Endothelial cell (in vitro differentiated cells): ENCODE results near the gene DEFB131B. TPM values are rescaled to one million over a fixed set of nuclear protein-coding genes. Genes with fewer than 3 reads are reported as not detected.
"Not testable (repeated sequence)": the region's sequence is repeated elsewhere in the genome, so short reads cannot be mapped to it uniquely, and the experiment has no call there.

Experiments used
- DNase-seq: peaks from one replicate; pipeline ENCODE4 v3.0.0; 2021; ENCODE audit warnings: low spot score
- H3K27ac Mint-ChIP-seq: one replicate; pipeline ENCODE4 v1.8.0; 2021; ENCODE audit warnings: mixed read lengths, inconsistent platforms; ENCODE audit not compliant: unreplicated experiment
- H3K27me3 Mint-ChIP-seq: one replicate; pipeline ENCODE4 v1.8.0; 2021; ENCODE audit warnings: mild to moderate bottlenecking, moderate library complexity, mixed read lengths, inconsistent platforms; ENCODE audit not compliant: unreplicated experiment
- H3K36me3 Mint-ChIP-seq: one replicate; pipeline ENCODE4 v1.8.0; 2021; ENCODE audit warnings: mild to moderate bottlenecking, low read depth, mixed read lengths, inconsistent platforms; ENCODE audit not compliant: unreplicated experiment
- H3K4me1 Mint-ChIP-seq: one replicate; pipeline ENCODE4 v1.8.0; 2021; ENCODE audit warnings: mild to moderate bottlenecking, mixed read lengths, inconsistent platforms; ENCODE audit not compliant: unreplicated experiment
- H3K4me3 Mint-ChIP-seq: one replicate; pipeline ENCODE4 v1.8.0; 2021; ENCODE audit warnings: mild to moderate bottlenecking, mixed read lengths, inconsistent platforms; ENCODE audit not compliant: unreplicated experiment
- H3K9me3 Mint-ChIP-seq: one replicate; pipeline ENCODE4 v1.8.0; 2021; ENCODE audit warnings: mixed read lengths, inconsistent platforms; ENCODE audit not compliant: unreplicated experiment
- total RNA-seq: library from RNA; stranded (reverse); fragmentation: NEBNext Ultra II Directional; extraction: Animal tissue kit (Norgen Biotek cat#: 25700); gene quantifications from one replicate; pipeline ENCODE4 v1.2.1, GENCODE V29; 2021; ENCODE audit not compliant: unreplicated experiment
- TF ChIP-seq, protein P1 (sequence below): fragments of 200-600 bp; sonication (generic); IDR thresholded peaks from one replicate; pipeline ENCODE4 v1.5.0; 2021; ENCODE audit warnings: antibody characterized with exemption; ENCODE audit not compliant: unreplicated experiment

The DEFB131B gene
- total RNA-seq, 1 donor from 2014 or later = not detected

DNA sequence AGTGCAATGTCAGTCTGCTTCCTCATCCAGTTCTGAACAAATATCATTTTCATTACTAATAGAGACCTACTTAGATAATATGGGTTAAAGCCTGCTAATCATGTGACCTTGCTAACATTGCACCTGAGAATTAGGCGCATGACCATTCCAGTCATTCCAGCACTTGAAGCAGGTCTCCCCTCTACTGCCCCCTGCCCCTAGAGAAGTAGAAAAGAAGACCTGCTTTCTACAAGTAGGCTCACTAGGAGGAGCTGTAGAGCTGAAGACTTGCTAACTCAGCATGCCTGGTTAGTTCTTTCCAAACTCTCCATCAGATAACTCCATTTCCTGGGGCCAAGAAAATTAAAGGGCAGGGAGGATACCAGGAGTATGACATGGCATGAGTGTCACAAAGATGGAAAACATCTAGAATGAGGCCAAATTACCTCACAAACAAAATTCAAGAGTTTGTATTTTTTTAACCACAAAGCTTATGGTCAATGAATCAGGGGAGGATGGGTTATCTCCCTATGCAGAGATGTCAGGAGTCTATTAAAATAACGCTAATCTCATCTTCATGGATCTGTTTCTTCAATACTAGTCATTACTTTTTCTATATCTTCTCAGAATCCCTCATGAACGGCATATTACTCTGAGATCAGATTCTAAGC is 14.2 kb upstream of the DEFB131B start:
- H3K9me3 Mint-ChIP-seq, H3K4me1 Mint-ChIP-seq, H3K27ac Mint-ChIP-seq, H3K36me3 Mint-ChIP-seq, H3K4me3 Mint-ChIP-seq, H3K27me3 Mint-ChIP-seq: not testable (repeated sequence)
- TF ChIP-seq, protein P1, sequence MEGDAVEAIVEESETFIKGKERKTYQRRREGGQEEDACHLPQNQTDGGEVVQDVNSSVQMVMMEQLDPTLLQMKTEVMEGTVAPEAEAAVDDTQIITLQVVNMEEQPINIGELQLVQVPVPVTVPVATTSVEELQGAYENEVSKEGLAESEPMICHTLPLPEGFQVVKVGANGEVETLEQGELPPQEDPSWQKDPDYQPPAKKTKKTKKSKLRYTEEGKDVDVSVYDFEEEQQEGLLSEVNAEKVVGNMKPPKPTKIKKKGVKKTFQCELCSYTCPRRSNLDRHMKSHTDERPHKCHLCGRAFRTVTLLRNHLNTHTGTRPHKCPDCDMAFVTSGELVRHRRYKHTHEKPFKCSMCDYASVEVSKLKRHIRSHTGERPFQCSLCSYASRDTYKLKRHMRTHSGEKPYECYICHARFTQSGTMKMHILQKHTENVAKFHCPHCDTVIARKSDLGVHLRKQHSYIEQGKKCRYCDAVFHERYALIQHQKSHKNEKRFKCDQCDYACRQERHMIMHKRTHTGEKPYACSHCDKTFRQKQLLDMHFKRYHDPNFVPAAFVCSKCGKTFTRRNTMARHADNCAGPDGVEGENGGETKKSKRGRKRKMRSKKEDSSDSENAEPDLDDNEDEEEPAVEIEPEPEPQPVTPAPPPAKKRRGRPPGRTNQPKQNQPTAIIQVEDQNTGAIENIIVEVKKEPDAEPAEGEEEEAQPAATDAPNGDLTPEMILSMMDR = peak; percentile 46
- peak; percentile 65 for DNase-seq

DNA sequence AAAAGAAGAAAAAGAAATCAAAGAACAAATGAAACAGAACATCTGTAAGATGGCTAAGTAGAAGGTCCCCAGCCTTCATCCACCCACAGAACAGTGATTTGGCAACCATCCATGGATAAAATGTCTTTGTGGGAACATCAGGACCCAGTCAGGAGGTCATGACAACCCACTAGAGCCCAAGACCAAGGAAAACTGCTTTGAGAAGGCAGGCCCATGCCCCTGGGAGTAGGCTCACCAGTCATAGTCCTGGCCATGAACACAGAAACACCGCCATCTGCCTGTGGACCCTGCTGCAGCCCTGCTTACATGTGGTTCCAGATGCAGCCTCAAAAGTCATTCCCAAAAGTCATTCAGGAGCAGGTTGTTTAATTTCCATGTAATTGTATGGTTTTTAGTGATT is 11.0 kb upstream of the DEFB131B start:
- H3K27me3 Mint-ChIP-seq, H3K4me1 Mint-ChIP-seq, H3K27ac Mint-ChIP-seq, H3K4me3 Mint-ChIP-seq, H3K9me3 Mint-ChIP-seq, DNase-seq, H3K36me3 Mint-ChIP-seq: not testable (repeated sequence)

DNA sequence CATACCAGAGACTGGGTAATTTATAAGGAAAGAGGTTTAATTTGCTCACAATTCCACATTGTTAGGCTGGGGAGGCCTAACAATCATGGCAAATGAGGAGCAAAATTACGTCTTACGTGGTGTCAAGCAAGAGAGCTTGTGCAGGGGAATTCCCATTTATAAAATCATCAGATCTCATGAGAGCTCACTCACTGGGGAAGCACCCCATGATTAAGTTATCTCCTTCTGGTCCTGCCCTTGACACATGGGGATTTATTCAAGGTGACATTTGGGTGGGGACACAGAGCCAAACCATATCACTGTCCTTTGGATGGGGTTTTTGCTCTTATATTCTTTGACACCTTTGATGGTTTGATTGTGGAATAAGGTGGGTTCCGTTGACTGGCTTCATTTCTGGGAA is 8.3 kb upstream of the DEFB131B start:
- H3K9me3 Mint-ChIP-seq, H3K27me3 Mint-ChIP-seq, H3K36me3 Mint-ChIP-seq, H3K4me3 Mint-ChIP-seq, H3K27ac Mint-ChIP-seq, DNase-seq, H3K4me1 Mint-ChIP-seq: not testable (repeated sequence)

DNA sequence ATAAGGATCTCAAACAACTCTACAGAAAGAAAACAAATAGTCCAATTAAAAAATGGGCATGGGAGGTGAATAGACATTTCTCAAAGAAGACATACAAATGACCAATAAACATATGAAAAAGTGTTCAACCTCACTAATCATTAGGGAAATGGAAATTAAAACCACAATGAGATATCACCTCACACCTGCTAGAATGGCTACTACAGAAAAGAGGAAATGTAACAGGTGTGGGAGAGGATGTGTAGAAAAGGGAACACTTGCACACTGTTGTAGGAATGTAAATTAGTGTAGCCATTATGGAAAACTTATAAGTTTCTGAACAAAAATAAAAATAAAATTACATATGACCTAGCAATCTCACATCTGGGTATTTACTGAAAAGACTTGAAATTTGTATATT is 7.6 kb upstream of the DEFB131B start:
- not testable (repeated sequence) for H3K4me1 Mint-ChIP-seq, H3K36me3 Mint-ChIP-seq, H3K4me3 Mint-ChIP-seq, H3K9me3 Mint-ChIP-seq, DNase-seq, H3K27me3 Mint-ChIP-seq, H3K27ac Mint-ChIP-seq

DNA sequence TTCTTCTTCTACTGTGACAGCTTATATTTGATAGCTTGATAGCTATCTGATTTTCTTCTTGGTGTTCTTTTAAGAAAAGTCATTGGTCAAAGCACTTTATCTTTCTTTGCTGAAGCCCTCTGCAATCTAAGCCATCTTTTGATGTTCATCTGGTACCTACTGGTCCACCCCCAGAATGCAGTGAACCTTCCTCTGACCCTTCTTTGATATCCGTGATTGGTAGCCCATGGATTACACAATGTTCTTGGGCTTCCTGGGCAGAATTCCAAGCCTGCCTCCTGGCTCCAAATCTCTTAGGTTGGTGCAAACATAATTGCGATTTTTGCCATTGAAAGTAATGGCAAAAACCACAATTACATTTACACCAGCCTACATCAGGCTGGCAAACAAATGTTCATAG is 2.0 kb upstream of the DEFB131B start:
- not testable (repeated sequence) for H3K27ac Mint-ChIP-seq, H3K9me3 Mint-ChIP-seq, H3K36me3 Mint-ChIP-seq, H3K27me3 Mint-ChIP-seq, H3K4me3 Mint-ChIP-seq, H3K4me1 Mint-ChIP-seq, DNase-seq

DNA sequence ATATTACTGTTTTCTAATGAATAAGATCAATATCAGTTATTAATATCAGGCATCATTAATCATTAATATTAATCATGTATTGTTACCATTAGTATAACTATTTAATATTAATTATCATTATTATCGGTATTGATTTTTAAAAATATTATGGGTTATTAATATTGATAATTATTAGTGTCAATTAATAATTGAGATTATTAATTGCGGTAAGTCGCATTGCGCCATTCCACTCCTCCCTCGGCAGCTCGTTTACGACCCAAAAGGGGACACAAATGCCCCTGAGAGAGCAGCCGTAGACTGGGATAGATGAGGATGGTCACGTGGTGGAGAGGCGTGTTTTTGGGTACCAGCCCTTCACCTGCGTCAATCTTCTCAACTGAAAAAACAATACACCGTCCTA is 7.6 kb downstream of the DEFB131B start:
- H3K4me1 Mint-ChIP-seq, H3K4me3 Mint-ChIP-seq, H3K9me3 Mint-ChIP-seq, H3K27me3 Mint-ChIP-seq, H3K27ac Mint-ChIP-seq, DNase-seq, H3K36me3 Mint-ChIP-seq: not testable (repeated sequence)

DNA sequence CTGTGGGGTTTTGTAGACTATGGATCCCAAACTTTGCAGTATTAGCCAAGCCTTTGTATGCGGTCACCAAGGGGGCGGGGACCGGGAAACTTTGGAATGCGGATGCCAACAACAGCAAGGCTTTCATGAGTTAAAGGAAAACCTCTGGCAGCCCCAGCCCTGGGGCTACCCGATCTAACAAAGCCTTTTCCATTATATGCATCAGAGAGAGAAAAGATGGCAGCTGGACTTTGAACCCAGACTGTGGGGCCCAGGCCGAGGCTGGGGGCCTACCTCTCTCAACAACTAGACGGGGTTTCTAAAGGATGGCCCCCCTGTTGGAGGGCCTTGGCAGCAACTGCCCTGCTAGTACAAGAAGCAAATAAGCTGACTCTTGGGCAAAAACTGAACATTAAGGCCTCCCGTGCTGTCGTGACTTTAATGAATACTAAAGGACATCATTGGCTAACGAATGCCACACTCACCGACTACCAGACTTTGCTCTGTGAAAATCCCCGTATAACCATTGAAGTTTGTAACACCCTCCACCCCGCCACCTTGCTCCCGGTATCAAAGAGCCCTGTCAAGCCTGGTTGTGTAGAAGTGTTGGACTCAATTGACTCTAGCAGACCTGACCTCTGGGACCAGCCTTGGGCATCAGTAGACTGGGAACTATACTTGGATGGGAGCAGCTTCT is 10.2 kb downstream of the DEFB131B start:
- not testable (repeated sequence) for H3K27me3 Mint-ChIP-seq, H3K27ac Mint-ChIP-seq, H3K4me1 Mint-ChIP-seq, H3K9me3 Mint-ChIP-seq, H3K4me3 Mint-ChIP-seq, DNase-seq, H3K36me3 Mint-ChIP-seq

DNA sequence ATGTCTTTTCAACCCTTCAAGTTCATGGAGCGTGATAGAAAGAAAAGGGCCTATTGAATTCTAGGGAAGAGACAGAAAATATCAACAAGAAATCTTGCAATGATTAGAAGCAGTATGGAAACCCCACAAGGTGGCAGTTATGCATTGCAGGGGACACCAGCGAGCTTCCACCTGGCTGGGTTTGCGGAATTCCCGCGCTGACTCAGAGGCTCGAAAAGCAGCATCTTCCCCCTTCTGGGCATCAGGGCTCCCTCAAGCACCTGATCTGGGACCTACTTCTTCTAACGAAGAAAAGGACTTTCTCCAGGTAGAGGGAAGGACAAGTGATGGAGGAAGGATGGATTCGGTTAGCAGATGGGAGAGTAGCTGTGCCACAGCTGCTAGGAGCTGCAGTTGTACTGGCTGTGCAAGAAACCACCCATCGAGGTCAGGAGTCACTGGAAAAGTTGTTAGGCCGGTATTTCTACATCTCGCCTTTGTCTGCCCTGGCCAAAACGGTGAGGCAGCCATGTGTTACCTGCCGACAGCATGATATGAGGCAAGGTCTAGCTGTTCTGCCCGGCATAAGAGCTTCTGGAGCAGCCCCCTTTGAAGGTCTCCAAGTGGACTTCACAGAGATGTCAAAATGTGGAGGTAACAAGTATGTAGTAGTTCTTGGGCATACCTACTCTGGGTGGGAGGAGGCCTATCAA is 11.1 kb downstream of the DEFB131B start:
- not testable (repeated sequence) for H3K4me1 Mint-ChIP-seq, DNase-seq, H3K27ac Mint-ChIP-seq, H3K36me3 Mint-ChIP-seq, H3K4me3 Mint-ChIP-seq, H3K27me3 Mint-ChIP-seq, H3K9me3 Mint-ChIP-seq
